ENCODE measurements around the gene MSRB1. TPM values are rescaled to one million over a fixed set of nuclear protein-coding genes. Genes with fewer than 3 reads are reported as not detected.
A peak's percentile ranks its signal among the peaks of the same experiment; 100 is the strongest.

MSRB1 gene
- 10 to 100 TPM; 17.6 to 40.8 (median 27.6) TPM for polyA plus RNA-seq (ENCODE audit: insufficient read length in 10 of 10)
- long read RNA-seq, donor 1, transcript MSRB1-201 (4 exons, 1,423 nt): major isoform, 21 of 21 reads
- long read RNA-seq, donor 1, partial matches to known transcripts: 0 of 21 reads
- long read RNA-seq, donor 1, other reads (novel, unspliced or antisense): 0 of 21 reads
- long read RNA-seq, donor 2, transcript MSRB1-201 (4 exons, 1,423 nt): major isoform, 24 of 24 reads
- long read RNA-seq, donor 2, partial matches to known transcripts: 0 of 24 reads
- long read RNA-seq, donor 2, other reads (novel, unspliced or antisense): 0 of 24 reads
- long read RNA-seq, donor 3: 0 reads
- long read RNA-seq, donor 4, transcript MSRB1-201 (4 exons, 1,423 nt): major isoform, 15 of 16 reads
- long read RNA-seq, donor 4, partial matches to known transcripts: 0 of 16 reads
- long read RNA-seq, donor 4, other reads (novel, unspliced or antisense): 0 of 16 reads
- long read RNA-seq, donor 5, transcript MSRB1-201 (4 exons, 1,423 nt): major isoform, 21 of 38 reads
- long read RNA-seq, donor 5, partial matches to known transcripts: 17 of 38 reads
- long read RNA-seq, donor 5, other reads (novel, unspliced or antisense): 0 of 38 reads
- long read RNA-seq, donor 6, transcript MSRB1-201 (4 exons, 1,423 nt): major isoform, 20 of 20 reads
- long read RNA-seq, donor 6, partial matches to known transcripts: 0 of 20 reads
- long read RNA-seq, donor 6, other reads (novel, unspliced or antisense): 0 of 20 reads
- long read RNA-seq, donor 7, transcript MSRB1-201 (4 exons, 1,423 nt): major isoform, 16 of 16 reads
- long read RNA-seq, donor 7, partial matches to known transcripts: 0 of 16 reads
- long read RNA-seq, donor 7, other reads (novel, unspliced or antisense): 0 of 16 reads
- long read RNA-seq, donor 8, transcript MSRB1-201 (4 exons, 1,423 nt): major isoform, 6 of 6 reads
- long read RNA-seq, donor 8, partial matches to known transcripts: 0 of 6 reads
- long read RNA-seq, donor 8, other reads (novel, unspliced or antisense): 0 of 6 reads
- long read RNA-seq, donor 9, partial matches to known transcripts: 0 of 1 reads
- long read RNA-seq, donor 9, other reads (novel, unspliced or antisense): 0 of 1 reads

GRCh38 chr16:1942810-1943726, at the start of gene MSRB1:
Gene MSRB1 (minus strand): TSS chr16:1943199. CDS start chr16:1943156, 43 bp downstream.
- peak; percentile 98 to 99 (median 98) for DNase-seq

DNA sequence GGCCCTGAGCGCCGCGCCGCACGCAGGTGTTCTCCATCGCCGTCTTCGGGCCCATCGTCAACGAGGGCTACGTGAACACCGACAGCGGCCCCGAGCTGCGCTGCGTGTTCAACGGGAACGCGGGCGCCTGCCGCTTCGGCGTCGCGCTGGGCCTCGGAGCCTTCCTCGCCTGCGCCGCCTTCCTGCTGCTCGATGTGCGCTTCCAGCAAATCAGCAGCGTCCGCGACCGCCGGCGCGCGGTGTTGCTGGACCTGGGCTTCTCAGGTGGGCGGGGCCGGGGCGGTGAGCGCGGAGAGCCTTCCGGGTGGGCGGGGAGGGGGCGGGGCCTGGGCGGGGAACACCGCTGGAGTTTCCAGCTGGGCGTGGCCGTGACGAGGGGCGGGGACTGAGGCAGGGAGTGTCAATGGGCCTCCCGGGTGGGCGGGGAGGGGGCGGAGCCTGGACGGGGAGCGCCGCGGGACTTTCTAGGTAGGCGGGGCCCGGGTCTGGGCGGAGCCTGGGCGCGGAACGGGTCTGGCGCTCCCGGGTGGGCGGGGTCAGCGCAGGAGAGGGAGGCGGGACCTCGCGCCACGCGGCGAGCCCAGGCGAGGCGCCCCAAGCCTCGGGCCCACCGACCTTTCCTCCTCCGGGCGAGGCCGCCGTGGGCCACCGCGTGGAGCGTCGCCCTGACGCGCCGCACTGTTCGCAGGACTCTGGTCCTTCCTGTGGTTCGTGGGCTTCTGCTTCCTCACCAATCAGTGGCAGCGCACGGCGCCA, 49.1 kb upstream of the MSRB1 start:
- peak; percentile 86 to 88 (median 88) for DNase-seq

GRCh38 chr16:1991588-1991947, 48.6 kb upstream of the MSRB1 start:
- no peak for DNase-seq

DNA sequence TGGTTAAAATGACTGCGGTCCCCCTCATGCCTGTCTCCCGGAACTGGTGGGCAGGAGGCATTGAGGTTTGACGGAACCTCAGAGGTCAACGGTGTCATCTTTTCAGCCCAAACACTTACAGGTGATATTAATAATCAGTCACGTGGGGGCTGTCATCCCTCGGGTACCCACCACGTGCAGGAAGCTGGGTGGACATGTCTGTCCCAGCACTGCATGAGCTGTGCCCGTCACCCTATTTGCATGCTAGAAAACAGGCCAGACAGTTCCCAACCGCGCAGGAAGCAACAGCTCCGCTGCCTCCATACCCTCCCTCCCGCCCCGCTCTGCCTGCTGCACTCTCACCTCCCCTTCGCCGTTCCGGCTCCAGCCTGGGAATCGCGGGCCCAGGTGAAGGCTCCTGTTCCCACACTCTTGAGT, 48.1 kb upstream of the MSRB1 start:
- DNase-seq: no peak

GRCh38 chr16:1990351-1991134, 47.5 kb upstream of the MSRB1 start:
- no peak for DNase-seq

- no peak for DNase-seq
Measured at GRCh38 chr16:1990101-1990350, 47.0 kb upstream of the MSRB1 start.

DNA sequence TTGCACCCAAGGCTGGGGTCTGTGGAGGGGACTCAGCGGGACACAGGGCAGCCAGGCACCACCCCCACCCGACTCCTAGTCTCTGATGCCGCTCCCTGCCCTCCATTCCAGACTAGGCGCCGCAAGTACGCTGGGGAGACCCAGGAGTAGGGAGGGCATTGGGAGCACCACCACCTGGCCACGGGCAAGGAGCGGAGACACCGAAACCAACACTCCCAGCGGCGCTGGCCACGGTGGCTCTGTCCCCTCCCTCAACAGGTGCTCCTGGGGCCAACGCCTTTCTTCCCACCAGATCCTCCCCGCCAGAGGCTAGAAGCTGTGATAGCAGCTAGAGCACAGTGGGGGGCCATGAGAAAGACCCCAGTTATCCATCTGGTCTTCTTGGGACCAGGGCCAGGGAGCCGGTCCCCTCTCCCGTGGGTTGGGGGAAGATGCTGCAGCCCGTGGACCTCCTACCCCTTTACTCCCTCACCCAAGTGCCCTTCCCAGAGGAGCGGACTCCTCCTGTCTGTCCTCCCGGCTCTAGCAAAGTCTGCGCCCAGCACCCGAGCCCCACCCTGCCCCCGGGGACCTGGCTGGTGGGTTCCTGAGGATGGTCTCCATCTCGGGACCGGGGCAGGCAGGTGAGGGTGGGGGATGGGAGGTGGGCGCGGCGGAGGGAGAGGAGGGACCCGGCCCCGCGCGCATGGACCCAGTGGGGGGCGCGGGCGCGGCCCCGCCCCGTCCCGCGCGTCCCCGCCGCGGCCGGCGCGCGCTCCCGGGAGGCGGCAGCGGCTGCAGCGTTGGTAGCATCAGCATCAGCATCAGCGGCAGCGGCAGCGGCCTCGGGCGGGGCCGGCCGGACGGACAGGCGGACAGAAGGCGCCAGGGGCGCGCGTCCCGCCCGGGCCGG, 46.5 kb upstream of the MSRB1 start, which contains the start of gene SYNGR3:
SYNGR3 (plus strand) TSS at position 762 of the 892 bp plus-strand sequence. CDS start 133 bp downstream, outside the sequence.
- DNase-seq: no peak

- no peak for DNase-seq
Measured at GRCh38 chr16:1987198-1987597, 44.2 kb upstream of the MSRB1 start.

DNA sequence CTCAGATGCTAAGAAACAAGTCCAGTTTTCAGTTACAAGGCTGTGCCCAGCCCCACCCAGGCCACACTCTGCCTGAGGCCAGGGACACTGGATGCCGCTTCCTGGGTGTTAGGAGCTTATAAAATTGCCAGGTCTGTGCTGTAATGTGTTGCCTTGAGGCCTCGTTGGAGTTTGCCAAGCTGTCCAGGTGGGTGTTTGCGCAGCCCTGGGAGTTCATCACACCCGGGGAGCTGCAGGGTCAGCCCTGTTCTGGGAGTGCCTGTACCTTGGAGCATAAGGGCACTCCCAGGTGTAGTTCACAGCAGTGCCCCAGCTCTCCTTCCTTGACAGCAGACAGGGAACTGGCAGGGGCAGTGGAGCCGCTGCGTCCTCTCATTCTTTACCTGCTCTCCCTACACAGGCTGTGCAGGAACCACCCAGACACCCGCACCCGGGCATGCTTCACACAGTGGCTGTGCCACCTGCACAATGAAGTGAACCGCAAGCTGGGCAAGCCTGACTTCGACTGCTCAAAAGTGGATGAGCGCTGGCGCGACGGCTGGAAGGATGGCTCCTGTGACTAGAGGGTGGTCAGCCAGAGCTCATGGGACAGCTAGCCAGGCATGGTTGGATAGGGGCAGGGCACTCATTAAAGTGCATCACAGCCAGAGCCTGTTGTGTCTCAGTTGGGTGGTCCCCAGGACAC, 42.6 kb upstream of the MSRB1 start:
- no peak for DNase-seq

- DNase-seq: peak in 1 of 3 donors; percentile 53
Measured at GRCh38 chr16:1984347-1985225, 41.6 kb upstream of the MSRB1 start.

DNA sequence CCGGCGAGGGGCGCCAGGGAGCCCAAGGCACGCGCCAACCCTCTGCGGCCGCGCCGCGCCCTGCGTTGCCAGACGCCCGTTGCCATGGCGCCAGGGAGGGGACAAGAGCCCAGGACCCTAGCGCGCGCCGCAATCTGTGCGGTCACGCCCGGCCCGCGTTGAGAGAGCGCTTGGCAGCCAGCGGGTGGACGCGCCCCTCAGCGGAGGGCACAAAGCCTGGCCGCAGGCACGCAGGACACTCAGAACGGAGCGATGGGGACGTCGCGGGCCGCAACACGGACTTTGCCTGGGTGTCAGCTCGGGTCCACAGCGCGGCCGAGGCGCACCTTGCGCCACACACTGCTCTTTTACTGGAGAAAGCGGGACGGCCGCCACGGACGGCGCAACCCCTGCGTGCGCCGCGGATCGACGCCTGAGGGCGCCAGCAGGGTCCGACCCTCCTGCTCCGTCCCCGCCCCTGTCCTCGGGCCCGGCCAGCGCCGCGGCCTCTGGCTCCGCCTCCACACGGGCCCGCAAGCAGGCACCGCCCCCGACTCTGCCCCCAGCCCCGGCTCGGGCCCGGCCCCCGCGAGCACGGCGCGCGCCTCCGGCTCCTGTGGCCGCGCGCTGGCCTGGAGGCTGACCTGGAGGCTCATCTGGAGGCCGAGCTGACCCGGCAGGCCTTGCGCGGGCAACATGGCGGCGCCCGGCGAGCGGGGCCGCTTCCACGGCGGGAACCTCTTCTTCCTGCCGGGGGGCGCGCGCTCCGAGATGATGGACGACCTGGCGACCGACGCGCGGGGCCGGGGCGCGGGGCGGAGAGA, 40.7 kb upstream of the MSRB1 start, which contains the start of gene GFER:
GFER (plus strand) TSS at position 650 of the 803 bp plus-strand sequence; CDS start at position 676, 26 bp downstream.
- peak; percentile 89 to 96 (median 95) for DNase-seq

GRCh38 chr16:1982991-1983543, 40.1 kb upstream of the MSRB1 start:
- DNase-seq: no peak

GRCh38 chr16:1982013-1982433, 39.0 kb upstream of the MSRB1 start:
- DNase-seq: no peak

GRCh38 chr16:1981398-1981836, 38.4 kb upstream of the MSRB1 start, which contains the start of gene NOXO1:
Gene NOXO1 (minus strand): TSS chr16:1981469. CDS start chr16:1981179, 290 bp downstream.
- no peak for DNase-seq

DNA sequence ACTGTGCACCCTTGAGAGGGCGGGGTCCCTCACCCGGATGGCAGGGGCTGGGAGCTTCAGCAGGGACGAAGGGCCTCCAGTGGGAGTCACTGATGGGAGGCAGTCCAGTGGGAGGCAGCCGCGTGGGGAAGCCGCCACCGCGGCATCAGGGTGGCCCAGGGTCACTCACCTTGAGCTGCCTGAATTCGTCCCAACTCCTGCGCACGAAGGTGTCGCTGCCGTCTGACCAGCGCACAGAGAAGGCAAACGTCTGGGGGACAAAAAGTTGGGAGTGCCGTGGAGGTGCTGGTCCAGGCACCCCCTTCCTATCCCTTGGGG, 37.7 kb upstream of the MSRB1 start:
- no peak for DNase-seq
